Effector CD4-positive, alpha-beta T cell (primary cell): ENCODE data around the gene IGSF11. TPM values are rescaled to one million over a fixed set of nuclear protein-coding genes. Genes with fewer than 3 reads are reported as not detected.
"Not testable (repeated sequence)": the region's sequence is repeated elsewhere in the genome, so short reads cannot be mapped to it uniquely, and the experiment has no call there.

Source experiments
- DNase-seq: peaks from one replicate; pipeline ENCODE4 v3.0.0-alpha.2; 2020
- total RNA-seq: gene quantifications from one replicate; lab custom pipeline; 2026; lab: John Stamatoyannopoulos, UW

The IGSF11 gene
- total RNA-seq = not detected

- peak; percentile 35 for DNase-seq
These were observed at the start of gene IGSF11 for GRCh38 chr3:119034256-119035013. Gene IGSF11, minus strand, starts transcription at chr3:119034846. Its CDS starts 264 bp downstream, at chr3:119034582.

DNA sequence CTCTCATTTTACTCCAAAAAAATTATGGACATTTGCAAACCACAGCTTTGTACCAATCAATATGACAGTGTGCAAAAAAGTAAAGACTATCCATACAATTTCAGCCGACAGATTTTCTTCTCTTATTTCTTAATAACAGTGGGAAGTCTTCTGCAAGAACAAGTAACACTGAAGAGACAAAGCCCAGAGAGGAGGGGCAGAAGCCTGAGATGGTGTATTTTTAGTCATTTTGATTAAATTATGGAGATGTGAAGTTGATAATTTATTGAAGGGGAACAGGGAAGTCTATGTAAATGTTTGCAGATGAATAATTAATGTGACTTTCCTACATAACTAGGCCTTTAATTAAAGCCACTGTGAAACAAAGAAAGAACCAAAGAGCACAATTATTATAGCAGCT lies 45.7 kb upstream of the IGSF11 start:
- DNase-seq = no peak

DNA sequence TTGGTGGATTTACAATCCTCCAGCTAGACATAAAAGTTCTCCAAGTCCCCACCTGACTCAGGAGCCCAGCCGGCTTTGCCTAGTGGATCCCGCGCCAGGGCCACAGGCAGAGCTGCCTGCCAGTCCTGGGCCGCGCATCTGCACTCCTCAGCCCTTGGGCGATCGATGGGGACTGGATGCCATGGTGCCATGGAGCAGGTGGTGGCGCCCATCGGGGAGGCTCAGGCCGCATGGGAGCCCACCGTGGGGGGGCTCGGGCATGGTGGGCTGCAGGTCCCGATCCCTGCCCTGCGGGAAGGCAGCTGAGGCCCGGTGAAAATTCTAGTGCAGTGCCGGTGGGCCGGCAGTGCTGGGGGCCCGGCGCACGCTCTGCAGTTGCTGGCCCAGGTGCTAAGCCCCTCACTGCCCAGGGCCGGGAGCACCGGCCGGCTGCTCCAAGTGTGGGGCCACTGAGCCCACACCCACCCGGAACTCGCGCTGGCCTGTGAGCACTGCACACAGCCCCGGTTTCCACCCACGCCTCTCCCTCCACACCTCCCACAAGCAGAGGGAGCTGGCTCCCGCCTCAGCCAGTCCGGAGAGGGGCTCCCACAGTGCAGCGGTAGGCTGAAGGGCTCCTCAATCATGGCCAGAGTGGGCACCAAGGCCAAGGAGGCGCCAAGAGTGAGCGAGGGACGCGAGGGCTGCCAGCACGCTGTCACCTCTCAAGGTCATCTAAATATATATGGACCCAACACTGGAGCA lies 38.8 kb upstream of the IGSF11 start:
- no peak for DNase-seq

DNA sequence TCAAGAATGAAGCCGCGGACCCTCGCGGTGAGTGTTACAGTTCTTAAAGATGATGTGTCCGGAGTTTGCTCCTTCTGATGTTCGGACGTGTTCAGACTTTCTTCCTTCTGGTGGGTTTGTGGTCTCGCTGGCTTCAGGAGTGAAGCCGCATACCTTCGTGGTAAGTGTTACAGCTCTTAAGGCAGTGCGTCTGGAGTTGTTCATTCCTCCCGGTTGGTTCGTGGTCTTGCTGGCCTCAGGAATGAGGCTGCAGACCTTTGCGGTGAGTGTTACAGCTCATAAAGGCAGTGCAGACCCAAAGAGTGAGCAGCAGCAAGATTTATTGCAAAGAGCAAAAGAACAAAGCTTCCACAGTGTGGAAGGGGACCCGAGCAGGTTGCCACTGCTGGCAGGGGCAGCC lies 37.8 kb upstream of the IGSF11 start:
- not testable (repeated sequence) for DNase-seq

- no peak for DNase-seq
These were observed 35.1 kb upstream of the IGSF11 start for GRCh38 chr3:119069725-119070124.

GRCh38 chr3:119063471-119063870 lies 28.8 kb upstream of the IGSF11 start:
- DNase-seq = no peak

GRCh38 chr3:119062892-119063291 lies 28.2 kb upstream of the IGSF11 start:
- no peak for DNase-seq

DNA sequence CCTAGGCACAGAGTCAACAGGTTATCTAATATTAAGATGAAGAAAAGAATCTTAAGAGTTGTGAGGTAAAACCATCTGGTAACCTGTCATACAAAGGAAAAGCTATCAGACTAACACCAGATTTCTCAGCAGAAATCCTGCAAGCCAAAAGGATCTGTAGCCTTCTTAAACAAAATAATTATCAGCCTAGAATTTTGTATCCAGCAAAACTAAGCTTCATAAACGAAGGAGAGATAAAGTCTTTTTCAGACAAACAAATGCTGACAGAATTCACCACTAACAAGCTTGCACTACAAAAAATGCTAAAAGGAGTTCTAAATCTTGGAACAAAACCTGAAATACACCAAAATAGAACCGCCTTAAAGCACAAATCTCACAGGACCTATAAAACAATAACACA lies 9.9 kb upstream of the IGSF11 start:
- DNase-seq = no peak

DNA sequence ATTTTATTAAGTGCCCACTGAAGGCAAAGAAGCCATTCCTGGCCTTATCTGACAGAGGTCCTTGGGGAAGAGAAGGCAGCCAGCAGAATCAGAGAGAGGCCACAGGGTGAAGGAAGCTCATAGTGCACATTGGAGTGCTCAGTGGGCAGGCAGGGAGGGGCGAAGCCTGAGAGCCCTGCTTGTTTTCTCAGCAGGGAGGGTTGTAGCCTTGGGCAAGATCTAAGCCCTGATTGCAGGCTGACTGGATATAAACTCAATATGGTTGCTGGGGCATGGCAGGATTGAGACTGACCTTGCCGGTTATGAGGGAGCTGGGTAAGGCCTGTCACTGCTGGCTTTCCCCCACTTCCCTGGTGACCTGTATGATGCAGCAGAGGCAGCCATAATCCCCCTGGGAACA lies 7.5 kb upstream of the IGSF11 start:
- DNase-seq = no peak

DNA sequence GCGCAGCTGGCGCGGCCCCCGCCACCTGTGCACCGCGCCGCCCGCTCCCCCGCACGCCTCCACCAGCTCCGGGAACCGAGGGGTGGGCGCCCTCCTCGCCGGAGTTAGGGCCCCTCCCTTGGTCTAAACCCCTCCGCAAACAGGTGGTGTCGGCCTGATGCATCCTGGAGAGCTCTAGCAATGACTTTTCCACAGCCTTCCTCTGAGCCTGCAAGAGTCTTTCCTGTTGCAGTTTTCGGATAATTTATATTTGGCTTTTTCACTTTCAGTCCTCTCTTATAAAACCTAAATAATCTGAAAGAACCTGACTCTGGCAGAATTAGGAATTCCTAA lies 334 bp upstream of the IGSF11 start:
- no peak for DNase-seq

DNA sequence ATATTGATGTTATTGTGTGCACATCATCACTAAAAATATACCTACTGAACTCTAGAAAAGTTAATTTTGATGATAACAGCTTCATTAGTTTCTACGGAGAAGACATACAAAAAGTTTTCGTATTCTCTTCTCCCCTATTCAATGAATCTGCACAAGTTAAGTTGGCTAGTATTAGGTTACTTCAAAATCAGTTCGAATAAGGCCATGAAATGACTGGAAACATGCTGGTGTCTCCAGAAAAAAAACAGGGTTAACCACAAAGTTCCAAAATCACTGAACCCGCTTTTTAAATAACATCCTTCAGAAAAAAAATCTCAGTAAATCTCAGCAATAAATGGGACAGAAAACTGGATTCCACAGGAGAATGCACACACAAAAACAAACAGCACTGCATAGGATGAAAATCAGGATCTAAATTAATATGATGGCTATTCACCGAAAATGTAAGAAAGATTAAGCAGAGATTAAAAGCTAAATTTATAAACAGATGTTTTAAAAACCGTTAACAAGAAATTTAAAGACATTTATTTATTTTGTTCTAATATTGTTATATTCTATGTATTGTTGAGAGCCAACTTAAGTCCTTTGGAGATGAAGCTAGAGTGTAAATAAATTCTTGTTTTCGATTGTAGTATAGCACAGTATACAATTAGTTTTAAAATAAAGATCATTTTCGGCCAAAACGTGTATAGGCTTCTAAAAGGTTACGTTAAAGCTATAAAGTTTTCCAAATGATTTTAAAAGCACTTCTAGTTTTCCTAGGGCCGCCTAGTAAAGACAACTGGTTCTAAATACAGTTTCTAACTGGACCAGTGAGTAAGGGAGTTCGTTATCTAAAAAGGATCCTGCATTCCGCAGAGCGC lies 1.0 kb downstream of the IGSF11 start:
- DNase-seq = no peak

GRCh38 chr3:119025171-119025795 lies 9.4 kb downstream of the IGSF11 start:
- DNase-seq = no peak

GRCh38 chr3:119019767-119020518 lies 14.7 kb downstream of the IGSF11 start:
- no peak for DNase-seq

DNA sequence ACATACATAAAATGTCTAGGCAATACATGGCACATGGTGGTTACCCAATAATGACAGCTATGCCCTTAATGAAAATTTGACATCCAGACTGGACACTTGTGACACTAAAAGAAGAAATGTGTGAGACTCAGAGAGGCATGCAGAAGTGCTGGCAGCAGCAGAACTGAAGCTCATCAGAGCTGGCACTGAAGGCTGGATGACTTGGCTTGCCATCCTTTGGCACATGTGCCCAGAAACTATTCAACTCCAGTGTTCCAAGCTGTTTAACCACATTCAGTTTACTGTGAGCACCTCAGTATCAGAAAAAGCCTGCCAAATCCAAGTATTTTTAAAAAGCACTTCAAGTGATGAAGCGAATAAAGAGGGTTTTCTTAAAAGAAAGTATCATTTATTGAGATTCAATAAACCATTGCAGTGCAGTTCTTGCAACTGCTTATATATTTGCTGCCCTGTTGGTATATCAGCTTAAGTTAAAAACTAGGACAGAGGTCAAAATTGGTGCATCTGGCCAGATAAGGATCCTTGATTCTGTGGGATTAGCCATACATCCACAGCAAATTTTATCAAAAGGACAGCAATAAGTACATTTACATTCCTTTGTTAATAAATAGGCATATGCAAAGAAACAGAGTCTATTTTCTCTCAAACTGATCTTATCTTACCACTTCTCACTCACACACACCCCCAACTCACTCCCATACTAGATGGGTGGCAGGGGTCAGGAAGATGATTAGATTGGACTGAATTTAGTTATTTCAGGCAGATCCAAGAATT lies 15.8 kb downstream of the IGSF11 start:
- no peak for DNase-seq

DNA sequence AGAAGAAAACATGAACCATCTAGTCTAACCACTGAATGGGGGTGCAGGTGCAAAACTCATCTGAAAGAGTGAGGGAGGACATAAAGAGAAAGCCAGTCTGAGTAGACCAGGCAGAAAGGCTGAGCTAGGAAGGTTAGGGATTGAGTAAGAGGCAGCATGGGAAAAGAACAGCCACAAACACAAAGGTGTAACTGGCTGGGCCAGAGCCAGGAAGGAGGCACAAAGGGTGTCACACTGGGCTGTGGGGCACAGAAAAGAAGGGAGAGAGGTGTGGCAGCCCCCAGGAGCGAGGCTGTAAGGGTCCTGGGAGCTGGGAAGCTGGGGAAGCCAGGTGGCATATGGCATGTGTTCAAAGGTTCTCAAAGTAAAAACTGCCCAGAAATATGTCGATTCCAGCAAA lies 18.7 kb downstream of the IGSF11 start:
- no peak for DNase-seq

- no peak for DNase-seq
These were observed 20.7 kb downstream of the IGSF11 start for GRCh38 chr3:119013951-119014350.

GRCh38 chr3:119011528-119011927 lies 23.1 kb downstream of the IGSF11 start:
- no peak for DNase-seq

DNA sequence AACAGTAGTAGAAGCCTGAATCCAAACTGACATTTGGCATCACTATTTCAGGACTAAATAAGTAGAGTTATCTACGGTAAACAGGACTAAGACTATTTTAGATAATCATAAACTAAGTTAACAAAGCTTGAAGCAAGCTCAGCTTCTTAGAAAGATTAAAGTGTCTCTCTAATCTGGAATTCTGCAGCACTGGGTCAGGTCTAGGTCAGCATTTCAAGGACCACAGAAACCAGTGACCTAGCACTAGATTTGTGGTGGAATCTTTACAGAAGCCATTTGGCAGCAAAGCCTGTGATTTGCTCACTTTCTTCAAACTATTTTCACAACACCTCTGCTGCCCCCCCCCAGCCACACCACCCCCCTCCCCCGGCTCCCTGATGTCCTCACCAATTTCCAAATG lies 37.5 kb downstream of the IGSF11 start:
- no peak for DNase-seq

DNA sequence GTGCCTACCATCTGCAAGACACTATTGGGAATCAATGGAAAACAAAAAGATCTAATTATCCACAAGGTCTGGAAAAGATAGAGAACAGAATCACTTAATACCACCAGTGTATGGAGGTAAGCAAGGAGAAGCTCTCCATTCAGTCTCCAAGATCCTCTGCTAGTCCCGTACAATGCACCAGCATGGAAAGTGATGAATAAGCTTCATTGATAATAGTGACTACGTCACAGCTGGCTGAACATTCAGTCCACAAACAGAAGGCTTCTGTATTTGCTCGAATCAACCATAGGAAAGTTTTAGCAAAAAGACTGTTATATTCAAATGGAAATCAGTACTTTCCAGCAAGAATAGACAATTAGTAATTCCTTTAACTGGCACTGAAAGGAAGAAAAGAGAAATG lies 42.9 kb downstream of the IGSF11 start:
- no peak for DNase-seq

GRCh38 chr3:118990823-118991560 lies 43.7 kb downstream of the IGSF11 start:
- DNase-seq = no peak
